Fibroblast of pulmonary artery (primary cell): Measurements from ENCODE around the gene TPSB2.

Source experiments
- DNase-seq: peaks from one replicate; pipeline ENCODE4 v3.0.0-alpha.2; 2010; ENCODE audit warnings: low read depth
- H3K4me3 ChIP-seq: replicated peaks from 2 replicates; pipeline ENCODE4 v1.5.1; 2011; ENCODE audit warnings: low read depth, mild to moderate bottlenecking, control low read depth, low read length, moderate library complexity
- TF ChIP-seq, protein P1 (sequence below): IDR thresholded peaks from 2 replicates; pipeline ENCODE4 v1.5.1; 2011; ENCODE audit warnings: mild to moderate bottlenecking, control low read depth, low read length, inconsistent platforms; ENCODE audit errors: missing control alignments

The TPSB2 gene

DNA sequence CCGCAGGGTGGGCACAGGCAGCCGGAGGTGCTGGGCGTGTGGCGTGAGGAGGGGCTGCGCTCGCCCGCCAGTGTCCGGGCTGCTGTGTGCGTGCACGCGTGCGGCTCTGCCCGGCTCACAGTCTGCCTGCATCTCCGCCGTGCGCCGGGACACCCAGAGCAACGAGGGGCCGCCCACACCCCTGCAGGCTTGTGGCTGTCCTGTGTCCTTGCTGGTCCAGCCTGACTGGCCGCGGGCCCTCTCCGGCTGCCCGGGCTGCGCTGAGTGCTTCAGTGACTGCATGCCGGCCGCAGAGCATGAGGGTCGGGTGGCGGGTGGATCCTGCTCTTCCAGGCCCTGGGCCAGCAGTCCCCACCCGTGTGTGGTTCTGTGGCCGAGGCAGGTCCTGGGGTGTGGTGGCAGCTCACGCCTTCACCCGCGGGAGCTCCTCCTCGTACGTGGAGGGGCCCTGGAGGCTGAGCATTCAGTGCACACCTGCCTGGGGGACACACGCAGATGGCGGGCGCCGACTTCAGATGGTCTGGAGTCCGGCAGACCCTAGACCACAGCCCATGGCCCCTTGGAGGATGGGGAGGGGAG is 17.3 kb downstream of the TPSB2 start:
- TF ChIP-seq, protein P1, sequence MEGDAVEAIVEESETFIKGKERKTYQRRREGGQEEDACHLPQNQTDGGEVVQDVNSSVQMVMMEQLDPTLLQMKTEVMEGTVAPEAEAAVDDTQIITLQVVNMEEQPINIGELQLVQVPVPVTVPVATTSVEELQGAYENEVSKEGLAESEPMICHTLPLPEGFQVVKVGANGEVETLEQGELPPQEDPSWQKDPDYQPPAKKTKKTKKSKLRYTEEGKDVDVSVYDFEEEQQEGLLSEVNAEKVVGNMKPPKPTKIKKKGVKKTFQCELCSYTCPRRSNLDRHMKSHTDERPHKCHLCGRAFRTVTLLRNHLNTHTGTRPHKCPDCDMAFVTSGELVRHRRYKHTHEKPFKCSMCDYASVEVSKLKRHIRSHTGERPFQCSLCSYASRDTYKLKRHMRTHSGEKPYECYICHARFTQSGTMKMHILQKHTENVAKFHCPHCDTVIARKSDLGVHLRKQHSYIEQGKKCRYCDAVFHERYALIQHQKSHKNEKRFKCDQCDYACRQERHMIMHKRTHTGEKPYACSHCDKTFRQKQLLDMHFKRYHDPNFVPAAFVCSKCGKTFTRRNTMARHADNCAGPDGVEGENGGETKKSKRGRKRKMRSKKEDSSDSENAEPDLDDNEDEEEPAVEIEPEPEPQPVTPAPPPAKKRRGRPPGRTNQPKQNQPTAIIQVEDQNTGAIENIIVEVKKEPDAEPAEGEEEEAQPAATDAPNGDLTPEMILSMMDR: no peak
- DNase-seq: no peak
- no peak overlapping the region for H3K4me3 ChIP-seq

DNA sequence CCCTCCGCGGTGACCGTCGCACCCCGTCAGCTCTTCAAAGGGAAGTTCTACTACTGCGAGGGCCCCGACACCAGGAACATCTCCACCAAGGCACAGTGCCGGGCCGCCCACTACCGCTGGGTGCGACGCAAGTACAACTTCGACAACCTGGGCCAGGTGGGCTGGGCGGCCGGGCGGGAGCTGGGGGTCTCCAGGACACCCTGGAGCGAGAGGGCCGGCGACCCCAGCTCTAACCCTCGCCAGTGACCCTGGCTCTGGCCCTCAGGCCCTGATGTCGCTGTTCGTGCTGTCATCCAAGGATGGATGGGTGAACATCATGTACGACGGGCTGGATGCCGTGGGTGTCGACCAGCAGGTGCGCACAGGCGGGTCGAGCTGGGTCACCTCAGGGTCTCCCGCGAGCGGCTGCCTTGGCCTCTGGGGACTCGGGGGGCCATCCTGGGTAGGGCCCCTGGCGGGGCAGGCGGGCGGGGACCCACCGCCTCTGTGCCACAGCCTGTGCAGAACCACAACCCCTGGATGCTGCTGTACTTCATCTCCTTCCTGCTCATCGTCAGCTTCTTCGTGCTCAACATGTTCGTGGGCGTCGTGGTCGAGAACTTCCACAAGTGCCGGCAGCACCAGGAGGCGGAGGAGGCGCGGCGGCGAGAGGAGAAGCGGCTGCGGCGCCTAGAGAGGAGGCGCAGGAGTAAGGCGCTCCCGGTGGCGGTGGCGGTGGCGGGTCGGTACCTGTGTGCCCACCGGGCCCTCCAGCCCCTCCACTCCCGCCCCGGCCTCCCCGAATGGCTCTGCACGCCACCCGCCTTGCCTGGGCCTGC is 18.3 kb downstream of the TPSB2 start:
- TF ChIP-seq, protein P1: no peak
- DNase-seq: no peak
- no peak overlapping the region for H3K4me3 ChIP-seq

DNA sequence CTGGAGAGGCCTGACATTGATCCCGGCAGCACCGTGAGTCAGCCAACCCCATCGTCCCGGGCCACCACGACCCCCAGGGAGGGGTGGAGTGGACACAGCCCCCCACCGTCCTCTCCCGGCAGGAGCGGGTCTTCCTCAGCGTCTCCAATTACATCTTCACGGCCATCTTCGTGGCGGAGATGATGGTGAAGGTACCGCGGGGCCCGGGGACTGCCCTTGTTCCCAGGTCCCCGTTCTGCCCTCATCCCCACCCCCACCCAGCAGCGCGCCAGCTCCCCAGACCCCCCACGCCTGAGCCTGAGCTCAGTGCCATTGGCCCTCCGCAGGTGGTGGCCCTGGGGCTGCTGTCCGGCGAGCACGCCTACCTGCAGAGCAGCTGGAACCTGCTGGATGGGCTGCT is 19.5 kb downstream of the TPSB2 start:
- DNase-seq: no peak
- H3K4me3 ChIP-seq: no peak overlapping the region
- TF ChIP-seq, protein P1: no peak

DNA sequence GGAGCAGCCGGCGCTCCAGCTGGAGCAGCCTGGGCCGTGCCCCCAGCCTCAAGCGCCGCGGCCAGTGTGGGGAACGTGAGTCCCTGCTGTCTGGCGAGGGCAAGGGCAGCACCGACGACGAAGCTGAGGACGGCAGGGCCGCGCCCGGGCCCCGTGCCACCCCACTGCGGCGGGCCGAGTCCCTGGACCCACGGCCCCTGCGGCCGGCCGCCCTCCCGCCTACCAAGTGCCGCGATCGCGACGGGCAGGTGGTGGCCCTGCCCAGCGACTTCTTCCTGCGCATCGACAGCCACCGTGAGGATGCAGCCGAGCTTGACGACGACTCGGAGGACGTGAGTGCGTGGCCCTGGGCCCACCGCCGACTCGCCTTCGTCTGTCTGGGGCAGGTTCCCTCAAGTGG is 20.9 kb downstream of the TPSB2 start:
- DNase-seq: no peak
- TF ChIP-seq, protein P1: no peak
- H3K4me3 ChIP-seq: no peak overlapping the region

DNA sequence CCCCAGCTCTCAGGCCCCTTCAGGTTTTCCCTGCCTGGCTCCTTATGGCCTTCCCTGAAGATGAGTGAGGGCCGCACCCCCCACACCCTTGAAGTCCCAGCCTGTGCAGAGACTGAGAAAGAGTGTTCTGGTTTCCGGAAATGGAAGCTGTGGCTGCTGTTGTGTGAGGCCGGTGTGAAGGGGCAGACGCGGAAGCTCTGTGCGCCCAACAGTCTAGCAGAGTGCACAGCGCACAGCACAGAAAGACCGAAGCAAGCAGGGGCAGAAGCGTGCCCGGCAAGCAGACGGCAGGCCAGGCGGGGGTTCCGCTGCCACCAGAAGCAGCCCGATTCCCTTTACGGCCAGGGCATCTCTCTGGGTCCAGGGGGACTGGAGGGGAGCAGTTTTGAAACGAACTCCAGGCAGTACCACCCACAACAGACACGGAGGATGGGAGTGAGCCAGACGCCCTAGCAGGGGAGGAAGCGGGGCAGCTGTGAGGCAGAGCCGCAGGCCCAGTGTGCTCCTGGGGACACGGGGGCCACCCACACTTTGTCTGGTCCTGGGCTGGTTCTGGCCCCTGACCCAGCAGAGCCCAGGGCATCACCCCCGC is 21.6 kb downstream of the TPSB2 start:
- DNase-seq: no peak
- TF ChIP-seq, protein P1: no peak
- no peak overlapping the region for H3K4me3 ChIP-seq

DNA sequence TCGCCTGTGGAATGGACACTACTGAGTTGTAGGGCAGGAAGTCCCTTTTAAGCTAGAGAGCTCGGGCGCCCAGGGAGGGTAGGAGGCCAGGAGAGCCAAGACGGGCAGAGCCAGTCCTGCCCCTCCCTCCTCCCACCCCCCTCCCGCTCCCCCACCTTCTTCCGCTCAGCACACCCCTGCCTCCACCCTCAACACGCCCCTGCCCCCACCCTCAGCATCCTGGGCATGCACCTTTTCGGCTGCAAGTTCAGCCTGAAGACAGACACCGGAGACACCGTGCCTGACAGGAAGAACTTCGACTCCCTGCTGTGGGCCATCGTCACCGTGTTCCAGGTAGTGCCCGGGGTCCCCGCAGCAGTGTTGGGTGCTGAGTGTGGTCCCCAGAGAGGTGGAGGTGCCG is 23.2 kb downstream of the TPSB2 start:
- no peak for DNase-seq
- H3K4me3 ChIP-seq: no peak overlapping the region
- TF ChIP-seq, protein P1: no peak
